HL-60 (cell line): Measurements from ENCODE around the gene RTN3.

Experiments used
- DNase-seq, 2 experiments: peaks; one replicate each; pipeline ENCODE4 v3.0.0-alpha.2; 2010 to 2020; ENCODE audit warnings: low read depth in 1 of 2, low spot score in 1 of 2
- H3K27ac ChIP-seq: fragments of 250-450 bp; sonication (Bioruptor Pico); replicated peaks from 2 replicates; pipeline ENCODE4 v1.5.1; 2020; ENCODE audit warnings: mild to moderate bottlenecking, moderate library complexity
- H3K27me3 ChIP-seq: fragments of 250-450 bp; sonication (Bioruptor Pico); 2 replicates; pipeline ENCODE4 v1.5.1; 2021; ENCODE audit warnings: mild to moderate bottlenecking, moderate library complexity; ENCODE audit not compliant: insufficient read depth, poor library complexity, severe bottlenecking
- H3K4me3 ChIP-seq: replicated peaks from 2 replicates; pipeline ENCODE4 v1.5.1; 2011; ENCODE audit warnings: mild to moderate bottlenecking, control low read depth, low read length; ENCODE audit not compliant: insufficient read depth
- CTCF ChIP-seq: IDR thresholded peaks from one replicate; pipeline ENCODE4 v1.5.1; 2011; ENCODE audit warnings: low read length, control low read depth, inconsistent platforms; ENCODE audit not compliant: insufficient read depth
- GABPA ChIP-seq: IDR thresholded peaks from 2 replicates; pipeline ENCODE4 v1.6.1; 2012; ENCODE audit warnings: low read depth
- POLR2AphosphoS5 ChIP-seq: IDR thresholded peaks from 2 replicates; pipeline ENCODE4 v1.6.1; 2012; ENCODE audit warnings: low read depth
- REST ChIP-seq: IDR thresholded peaks from 2 replicates; pipeline ENCODE4 v1.6.1; 2012; ENCODE audit warnings: low read depth; ENCODE audit not compliant: insufficient replicate concordance
- SPI1 ChIP-seq: IDR thresholded peaks from 2 replicates; pipeline ENCODE4 v1.6.1; 2012; ENCODE audit warnings: low read depth, mild to moderate bottlenecking, borderline replicate concordance

Gene RTN3

GRCh38 chr11:63782749-63783148 is 101.4 kb downstream of the RTN3 start:
- DNase-seq, result no peak
- TF ChIP-seq POLR2AphosphoS5, result no peak
- no peak for TF ChIP-seq REST
- no peak for TF ChIP-seq SPI1
- TF ChIP-seq CTCF, result no peak
- no peak for TF ChIP-seq GABPA
- Histone ChIP-seq H3K4me3 (no peak overlapping the region), H3K27ac (no peak overlapping the region), H3K27me3 (peaks cover 9% of the 10 kb centered on the region)

- TF ChIP-seq CTCF, result no peak
- DNase-seq, result no peak
- peaks cover 6% of the 10 kb centered on the region for H3K27me3 ChIP-seq
- no peak overlapping the region for H3K27ac ChIP-seq
- no peak overlapping the region for H3K4me3 ChIP-seq
Measured at GRCh38 chr11:63783925-63784592, 102.8 kb downstream of the RTN3 start.

- peaks cover 4% of the 10 kb centered on the region for H3K27me3 ChIP-seq
- DNase-seq, result no peak
- no peak overlapping the region for H3K4me3 ChIP-seq
- H3K27ac ChIP-seq, result no peak overlapping the region
- TF ChIP-seq POLR2AphosphoS5, result no peak
- TF ChIP-seq REST, result no peak
- TF ChIP-seq SPI1, result no peak
- TF ChIP-seq CTCF, result no peak
- no peak for TF ChIP-seq GABPA
Measured at GRCh38 chr11:63785823-63786222, 104.5 kb downstream of the RTN3 start.

GRCh38 chr11:63791495-63792167 is 110.3 kb downstream of the RTN3 start:
- Histone ChIP-seq H3K27me3 (no peaks in the 10 kb centered on the region), H3K27ac (no peak overlapping the region), H3K4me3 (no peak overlapping the region)
- no peak for DNase-seq
- TF ChIP-seq CTCF (no peak), GABPA (no peak), SPI1 (no peak), REST (no peak), POLR2AphosphoS5 (no peak)
